Activated CD8-positive, alpha-beta T cell treated with anti-CD3 and anti-CD28 coated beads, Interleukin-2, amount 10 ng/mL, durations not matched to agents 7 days and 5 days (primary cell): ENCODE measurements around the gene NETO2. TPM values are rescaled to one million over a fixed set of nuclear protein-coding genes. Genes with fewer than 3 reads are reported as not detected.

Experiments used
- ATAC-seq: fragments of 150-1000 bp; cut with Tn5 transposase; one replicate; pipeline ENCODE4 v1.10.0; 2021; ENCODE audit warnings: moderate library complexity
- CTCF ChIA-PET: fragments of 350-600 bp; sonication (Branson Sonifier 250); formaldehyde crosslinking; loops from one replicate; lab custom pipeline; 2021; ENCODE audit warnings: antibody characterized with exemption; lab: Charles Lee
- POLR2A ChIA-PET: fragments of 350-600 bp; sonication (Branson Sonifier 250); formaldehyde crosslinking; loops from one replicate; lab custom pipeline; 2021; ENCODE audit warnings: antibody characterized with exemption; lab: Charles Lee
- DNase-seq: peaks from one replicate; pipeline ENCODE4 v3.0.0-alpha.2; 2020
- H3K27ac Mint-ChIP-seq: one replicate; pipeline ENCODE4 v1.8.0; 2021; ENCODE audit warnings: mild to moderate bottlenecking, mixed read lengths
- H3K27me3 Mint-ChIP-seq: one replicate; pipeline ENCODE4 v1.8.0; 2021; ENCODE audit warnings: low read depth, mixed read lengths
- H3K36me3 Mint-ChIP-seq: one replicate; pipeline ENCODE4 v1.8.0; 2021; ENCODE audit warnings: low read depth, mixed read lengths
- H3K4me1 Mint-ChIP-seq: one replicate; pipeline ENCODE4 v1.8.0; 2021; ENCODE audit warnings: low read depth, mixed read lengths
- H3K4me3 Mint-ChIP-seq: one replicate; pipeline ENCODE4 v1.8.0; 2021; ENCODE audit warnings: mild to moderate bottlenecking, mixed read lengths
- H3K9me3 Mint-ChIP-seq: one replicate; pipeline ENCODE4 v1.8.0; 2022; ENCODE audit warnings: mixed read lengths; ENCODE audit not compliant: insufficient read depth
- total RNA-seq, 2 experiments: library from RNA; stranded (reverse); gene quantifications; one replicate each; pipeline ENCODE4 v1.2.3, GENCODE V29; 2021

Gene NETO2
- total RNA-seq, 2 experiments from 2014 or later: 3.4 to 4.1 TPM

DNA sequence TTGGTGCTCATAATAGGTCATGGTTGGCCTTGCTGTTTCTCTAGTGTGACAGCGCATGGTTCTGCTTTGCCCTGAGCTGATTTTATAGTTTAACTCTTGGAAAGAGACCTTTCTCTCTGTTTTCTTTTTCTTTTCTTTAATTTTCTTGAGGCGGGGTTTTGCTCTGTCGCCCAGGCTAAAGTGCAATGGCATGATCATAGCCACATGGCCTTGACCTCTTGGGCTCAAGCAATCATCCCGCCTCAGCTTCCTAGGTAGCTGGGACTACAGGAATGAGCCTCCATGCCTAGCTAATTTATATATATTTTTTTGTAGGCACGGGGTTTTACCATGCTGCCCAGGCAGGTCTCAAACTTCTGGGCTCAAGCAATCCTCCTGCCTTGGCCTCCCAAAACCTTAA, 89.8 kb downstream of the NETO2 start:
- CTCF ChIA-PET: no interaction called here
- no peak for ATAC-seq
- Mint-ChIP-seq H3K27ac (no peak overlapping the region), H3K4me1 (no peaks in the 10 kb centered on the region), H3K27me3 (peaks cover 2% of the 10 kb centered on the region), H3K9me3 (no peaks in the 10 kb centered on the region), H3K4me3 (no peak overlapping the region), H3K36me3 (no peaks in the 10 kb centered on the region)
- POLR2A ChIA-PET: no interaction called here
- no peak for DNase-seq

DNA sequence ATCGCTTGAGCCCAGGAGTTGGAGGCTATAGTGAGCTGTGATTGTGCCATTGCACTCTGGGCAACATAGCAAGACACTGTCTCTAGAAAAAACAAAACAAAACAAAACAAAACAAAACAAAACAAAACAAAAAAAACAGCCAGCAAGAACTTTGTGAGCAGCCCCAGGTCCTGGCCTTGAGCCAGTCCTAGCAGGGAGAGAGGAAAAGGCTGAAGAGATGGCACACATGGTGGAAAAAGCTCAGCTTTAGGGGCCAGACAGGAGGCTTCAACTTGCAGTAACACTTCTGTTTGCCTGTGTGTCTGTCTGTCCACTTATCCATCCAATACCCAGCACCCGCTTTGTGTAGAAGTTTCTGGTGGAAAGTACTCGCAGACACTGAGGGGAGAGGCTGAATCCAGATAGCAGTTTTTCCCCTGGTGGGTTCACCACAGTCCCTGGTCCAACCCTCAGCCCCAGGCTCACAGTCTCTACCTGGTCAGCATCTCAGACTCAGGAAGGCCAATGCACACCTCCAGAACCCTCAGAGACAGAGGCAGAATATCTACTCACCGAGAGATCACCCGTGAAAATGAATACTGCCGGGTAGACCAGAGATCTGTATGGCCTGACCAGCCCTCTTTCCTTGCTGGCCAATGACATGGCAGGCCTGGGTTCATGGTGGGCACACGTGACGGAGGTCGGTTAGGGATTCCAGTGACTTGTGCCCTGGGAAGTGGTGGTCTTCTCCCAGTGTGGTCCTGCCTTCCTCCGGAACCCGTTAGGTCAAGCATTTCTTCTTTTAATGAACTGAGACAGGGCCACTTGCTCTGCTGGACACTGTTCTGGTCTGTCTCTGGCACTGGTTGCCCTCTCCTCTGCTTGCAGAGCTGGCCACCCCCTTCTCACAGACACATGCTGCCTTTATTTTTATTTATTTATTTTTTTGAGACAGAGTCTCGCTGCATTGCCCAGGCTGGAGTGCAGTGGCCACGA, 90.8 kb downstream of the NETO2 start:
- Mint-ChIP-seq H3K27ac (no peak overlapping the region), H3K36me3 (no peaks in the 10 kb centered on the region), H3K9me3 (no peaks in the 10 kb centered on the region), H3K4me1 (no peaks in the 10 kb centered on the region), H3K4me3 (no peak overlapping the region), H3K27me3 (peaks cover 2% of the 10 kb centered on the region)
- CTCF ChIA-PET: no interaction called here
- POLR2A ChIA-PET: no interaction called here
- DNase-seq (no peak), ATAC-seq (no peak)

DNA sequence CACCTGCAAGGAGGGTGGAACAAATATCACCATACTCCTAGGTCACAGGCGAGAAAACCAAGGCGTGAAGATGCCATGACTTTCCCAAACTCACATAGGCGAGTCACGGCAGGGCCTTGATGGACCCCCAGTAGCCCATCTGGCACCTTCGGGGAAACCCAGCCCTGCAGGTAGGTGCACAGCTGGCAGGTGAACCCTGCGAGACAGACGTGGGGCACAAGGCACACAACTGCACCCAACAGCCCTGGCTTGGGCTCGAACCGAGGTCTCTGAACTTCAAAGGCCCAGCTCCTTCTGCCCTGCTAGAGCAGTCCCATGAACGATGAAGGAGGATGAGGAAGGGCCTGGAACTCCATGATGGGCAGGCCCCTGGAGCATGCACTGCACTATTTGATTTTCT, 92.7 kb downstream of the NETO2 start:
- H3K27ac Mint-ChIP-seq: no peak overlapping the region
- no peak for ATAC-seq
- no peaks in the 10 kb centered on the region for H3K9me3 Mint-ChIP-seq
- ChIA-PET POLR2A (no interaction called here), CTCF (no interaction called here)
- no peaks in the 10 kb centered on the region for H3K36me3 Mint-ChIP-seq
- no peak overlapping the region for H3K4me3 Mint-ChIP-seq
- no peak for DNase-seq
- H3K4me1 Mint-ChIP-seq: peaks cover 3% of the 10 kb centered on the region
- peaks cover 2% of the 10 kb centered on the region for H3K27me3 Mint-ChIP-seq

DNA sequence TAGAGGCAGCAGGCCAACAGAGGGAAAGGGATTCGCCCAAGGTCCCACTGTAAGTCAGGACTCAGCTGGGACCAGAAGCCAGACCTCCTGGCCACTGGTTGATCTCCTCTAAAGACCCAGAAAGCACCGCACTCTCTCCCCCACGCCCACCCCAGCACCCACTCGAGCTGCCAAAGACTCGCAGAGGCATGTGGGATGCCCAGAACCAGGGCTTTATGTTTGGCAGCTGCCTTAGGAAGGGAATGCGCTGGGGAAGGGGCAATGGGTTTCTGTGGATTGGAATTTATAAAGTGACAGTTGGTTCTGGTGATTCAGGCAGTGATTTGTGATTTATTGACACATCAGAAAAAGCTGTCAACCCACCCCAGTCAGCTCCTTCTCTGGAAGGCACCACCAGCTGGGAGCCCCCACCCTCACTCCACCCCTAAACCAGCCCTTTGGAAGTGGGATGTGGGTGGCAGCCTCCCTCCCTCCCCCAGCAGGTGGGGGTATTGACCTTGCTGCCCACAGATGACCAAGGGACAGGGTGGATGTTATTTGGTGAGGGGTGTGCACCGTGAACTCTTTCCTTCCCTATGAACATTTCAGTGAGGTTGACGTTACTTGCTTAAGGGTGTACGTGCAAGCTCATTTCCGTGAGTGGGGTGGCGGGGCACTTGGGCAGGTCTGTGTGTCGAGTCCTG, 93.7 kb downstream of the NETO2 start:
- H3K27me3 Mint-ChIP-seq: peaks cover 2% of the 10 kb centered on the region
- no peaks in the 10 kb centered on the region for H3K36me3 Mint-ChIP-seq
- H3K9me3 Mint-ChIP-seq: no peaks in the 10 kb centered on the region
- H3K4me3 Mint-ChIP-seq: no peak overlapping the region
- ATAC-seq: no peak
- CTCF ChIA-PET: interaction anchor here (0.9 kb wide), 1 partner anchor 12 kb away, joined by 3 read pairs; no protein-coding TSS in a partner anchor
- POLR2A ChIA-PET: no interaction called here
- DNase-seq: no peak
- peaks cover 13% of the 10 kb centered on the region for H3K4me1 Mint-ChIP-seq
- no peak overlapping the region for H3K27ac Mint-ChIP-seq

DNA sequence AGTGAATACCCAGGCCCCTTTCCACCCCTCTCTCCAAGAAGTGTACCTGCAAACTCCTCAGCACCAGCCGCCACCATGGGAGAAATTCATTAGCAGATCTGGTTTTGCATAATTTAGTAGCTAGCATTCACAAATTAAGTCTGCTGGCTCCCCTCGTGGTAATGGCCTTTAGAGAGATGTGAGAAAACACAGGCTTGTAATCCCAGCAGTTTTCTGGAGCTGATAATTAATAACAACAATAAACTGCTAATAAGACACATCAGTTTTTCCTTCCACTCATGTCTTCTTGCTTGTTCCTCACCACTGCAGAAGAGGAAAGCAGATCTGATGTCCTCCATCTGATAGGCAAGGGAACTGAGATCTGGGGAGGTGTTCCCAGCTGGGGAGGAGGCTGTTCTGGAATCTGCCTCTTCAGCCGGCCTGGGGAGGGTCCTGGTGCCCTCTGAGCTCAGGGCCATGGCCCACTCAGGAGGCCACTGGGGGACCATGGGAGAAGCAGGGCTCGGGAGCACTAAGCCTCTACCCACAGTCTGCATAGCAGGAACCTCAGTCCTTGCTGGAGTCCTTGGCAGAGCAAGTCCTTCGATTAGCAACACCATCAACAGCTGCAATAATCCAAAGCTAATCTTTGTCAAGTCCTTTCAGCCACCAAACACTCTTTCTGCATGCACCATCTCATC, 96.1 kb downstream of the NETO2 start:
- peaks cover 2% of the 10 kb centered on the region for H3K27me3 Mint-ChIP-seq
- CTCF ChIA-PET: interaction anchor here (1.2 to 2.0 kb wide), 2 partner anchors 10 to 94 kb away, joined by 5 to 12 read pairs; no protein-coding TSS in a partner anchor
- POLR2A ChIA-PET: interaction anchor here (1.3 kb wide), 1 partner anchor 10 kb away, joined by 4 read pairs; no protein-coding TSS in a partner anchor
- H3K4me1 Mint-ChIP-seq: peaks cover 19% of the 10 kb centered on the region
- H3K36me3 Mint-ChIP-seq: no peaks in the 10 kb centered on the region
- H3K9me3 Mint-ChIP-seq: no peaks in the 10 kb centered on the region
- no peak overlapping the region for H3K4me3 Mint-ChIP-seq
- no peak overlapping the region for H3K27ac Mint-ChIP-seq
- ATAC-seq (no peak), DNase-seq (no peak)

DNA sequence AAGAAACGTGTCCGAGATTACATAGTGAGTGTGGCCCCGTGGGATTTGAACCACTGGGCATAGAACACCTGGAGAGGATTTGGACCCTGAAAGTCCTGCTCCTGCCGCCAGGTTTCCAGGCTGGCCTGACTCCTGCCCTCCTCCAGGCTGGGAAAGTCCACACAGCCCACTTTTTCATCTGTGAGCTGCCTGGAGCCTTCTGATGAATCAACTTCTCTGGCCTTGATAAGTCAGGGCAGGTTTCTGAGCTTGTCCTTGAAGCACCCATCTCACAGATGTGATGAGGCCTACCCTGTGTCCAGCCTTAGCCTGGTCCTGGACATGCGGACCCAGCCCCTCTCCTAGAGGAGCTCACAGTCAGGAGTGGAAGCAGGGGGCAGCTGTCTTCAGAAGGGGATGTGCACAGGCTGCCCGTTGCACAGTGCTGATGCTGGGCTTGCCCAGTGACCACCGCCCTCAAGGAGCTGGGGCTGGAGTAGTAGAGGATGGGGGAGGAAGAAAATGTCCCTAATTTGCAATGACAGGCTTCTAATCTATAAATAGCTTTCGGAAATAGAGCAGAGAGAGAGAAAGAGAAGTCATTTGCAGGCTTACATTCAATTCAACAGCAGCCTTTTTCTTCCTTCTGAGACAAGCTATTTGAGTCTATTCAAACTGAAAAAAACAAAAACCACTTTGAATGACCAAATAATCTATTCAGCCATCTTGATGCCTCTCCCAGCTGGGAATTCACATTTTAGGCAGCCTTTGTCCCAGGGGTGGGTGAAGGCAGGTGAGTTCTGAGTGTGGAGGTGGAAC, 96.8 kb downstream of the NETO2 start:
- Mint-ChIP-seq H3K27me3 (peaks cover 2% of the 10 kb centered on the region), H3K4me3 (no peak overlapping the region), H3K36me3 (no peaks in the 10 kb centered on the region), H3K27ac (no peak overlapping the region), H3K4me1 (peaks cover 20% of the 10 kb centered on the region), H3K9me3 (no peaks in the 10 kb centered on the region)
- ATAC-seq: no peak
- no peak for DNase-seq
- ChIA-PET CTCF (interaction anchor here (1.2 to 2.0 kb wide), 2 partner anchors 9 to 95 kb away, joined by 5 to 12 read pairs; no protein-coding TSS in a partner anchor), POLR2A (no interaction called here)

DNA sequence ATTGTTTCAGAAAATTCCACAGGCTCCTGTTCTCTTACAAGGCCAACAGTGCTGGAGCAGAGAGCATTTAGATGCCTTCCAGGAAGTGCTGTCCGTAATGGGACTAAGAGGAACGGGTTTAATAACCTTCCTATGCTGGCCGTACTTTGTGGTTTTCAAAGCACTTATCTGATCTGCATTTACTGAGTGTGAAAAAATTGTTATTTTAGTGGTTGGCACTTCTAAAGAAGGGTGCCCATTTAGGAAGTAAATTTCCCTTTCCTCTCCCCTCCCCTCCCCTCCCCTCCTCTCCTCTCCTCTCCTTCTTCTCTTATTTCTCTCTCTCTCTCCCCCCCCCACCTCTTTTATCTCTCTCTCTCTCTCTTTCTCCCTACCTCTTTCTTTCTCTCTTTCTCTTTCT, 98.3 kb downstream of the NETO2 start:
- peaks cover 2% of the 10 kb centered on the region for H3K27me3 Mint-ChIP-seq
- ATAC-seq (no peak), DNase-seq (no peak)
- peaks cover 20% of the 10 kb centered on the region for H3K4me1 Mint-ChIP-seq
- H3K9me3 Mint-ChIP-seq: no peaks in the 10 kb centered on the region
- ChIA-PET CTCF (interaction anchor here (0.6 kb wide), 1 partner anchor 96 kb away, joined by 3 read pairs; no protein-coding TSS in a partner anchor), POLR2A (no interaction called here)
- H3K36me3 Mint-ChIP-seq: no peaks in the 10 kb centered on the region
- H3K4me3 Mint-ChIP-seq: no peak overlapping the region
- H3K27ac Mint-ChIP-seq: no peak overlapping the region

DNA sequence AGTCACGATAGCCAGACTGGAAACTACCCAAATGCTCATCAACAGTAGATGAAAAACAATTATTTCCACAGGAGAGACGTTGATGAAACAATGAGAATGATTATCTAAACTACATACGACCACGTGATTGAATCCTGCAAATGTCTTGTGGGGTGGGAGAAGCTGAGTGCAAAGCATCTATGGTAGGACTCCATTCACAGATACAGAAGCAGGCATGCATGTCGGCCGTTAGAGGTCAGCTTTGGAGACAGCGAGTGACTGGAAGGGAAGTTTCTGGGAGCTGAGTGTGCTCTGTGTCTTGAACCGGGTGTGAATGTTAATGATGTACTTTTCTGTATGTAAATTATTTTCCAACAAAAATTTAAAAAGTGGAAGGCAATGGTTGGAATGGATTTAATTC, 98.7 kb downstream of the NETO2 start:
- H3K27me3 Mint-ChIP-seq: no peaks in the 10 kb centered on the region
- H3K4me1 Mint-ChIP-seq: peaks cover 20% of the 10 kb centered on the region
- H3K9me3 Mint-ChIP-seq: no peaks in the 10 kb centered on the region
- ChIA-PET CTCF (interaction anchor here (2.6 kb wide), 1 partner anchor 97 kb away, joined by 9 read pairs; no protein-coding TSS in a partner anchor), POLR2A (no interaction called here)
- DNase-seq: no peak
- no peak overlapping the region for H3K4me3 Mint-ChIP-seq
- no peak for ATAC-seq
- no peak overlapping the region for H3K27ac Mint-ChIP-seq
- H3K36me3 Mint-ChIP-seq: no peaks in the 10 kb centered on the region

DNA sequence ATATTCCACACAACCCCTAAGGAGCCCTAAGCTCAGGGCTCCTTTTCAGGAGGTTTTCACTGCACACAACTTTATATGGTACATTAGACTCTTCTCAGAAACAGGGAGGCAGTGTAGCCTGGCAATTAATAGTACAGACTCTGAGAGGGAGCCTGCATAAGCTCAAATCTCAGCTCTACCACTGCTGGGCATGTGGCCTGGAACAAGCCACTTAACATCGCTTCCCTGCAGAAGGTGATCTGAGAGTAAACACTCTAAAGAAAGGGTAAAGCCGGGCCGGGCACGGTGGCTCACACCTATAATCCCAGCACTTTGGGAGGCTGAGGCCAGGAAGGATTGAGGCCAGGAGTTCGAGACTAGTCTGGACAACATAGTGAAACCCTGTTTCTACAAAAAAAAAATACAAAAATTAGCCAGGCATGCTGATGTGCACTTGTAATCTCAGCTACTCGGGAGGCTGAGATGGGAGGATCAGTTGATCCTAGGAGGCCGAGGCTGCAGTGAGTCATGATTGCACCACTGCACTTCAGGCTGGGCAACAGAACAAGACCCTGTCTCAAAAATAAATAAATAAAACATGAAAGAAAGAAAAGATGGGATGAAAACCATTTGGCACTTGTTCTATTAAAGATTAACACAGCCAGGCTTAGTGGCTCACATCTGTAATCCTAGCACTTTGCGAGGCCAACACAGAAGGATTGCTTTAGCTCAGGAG, 99.6 kb downstream of the NETO2 start:
- CTCF ChIA-PET: interaction anchor here (2.6 kb wide), 1 partner anchor 98 kb away, joined by 9 read pairs; no protein-coding TSS in a partner anchor
- peaks cover 2% of the 10 kb centered on the region for H3K27me3 Mint-ChIP-seq
- no peaks in the 10 kb centered on the region for H3K9me3 Mint-ChIP-seq
- H3K4me3 Mint-ChIP-seq: no peak overlapping the region
- H3K36me3 Mint-ChIP-seq: no peaks in the 10 kb centered on the region
- H3K27ac Mint-ChIP-seq: no peak overlapping the region
- DNase-seq (no peak), ATAC-seq (no peak)
- POLR2A ChIA-PET: no interaction called here
- H3K4me1 Mint-ChIP-seq: peaks cover 20% of the 10 kb centered on the region

DNA sequence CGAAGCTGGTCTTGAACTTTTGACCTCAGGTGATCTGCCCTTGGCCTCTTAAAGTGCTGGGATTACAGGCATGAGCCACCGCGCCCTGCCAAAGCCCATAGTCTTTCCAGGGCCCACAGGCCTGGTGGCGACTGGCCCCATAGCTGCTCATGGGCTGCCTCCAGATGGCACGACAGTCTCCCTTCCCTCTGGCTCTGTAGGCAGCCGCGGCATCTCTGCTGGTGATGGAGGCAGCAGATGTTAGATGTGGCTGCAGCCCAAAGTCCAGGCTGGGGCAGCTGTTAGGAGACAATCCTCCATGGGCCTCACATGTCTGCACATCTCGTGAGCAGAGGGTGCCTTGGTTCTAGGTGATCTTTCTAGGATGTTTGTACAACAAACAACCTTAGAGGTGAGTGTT, 100.5 kb downstream of the NETO2 start:
- Mint-ChIP-seq H3K36me3 (no peaks in the 10 kb centered on the region), H3K4me1 (peaks cover 21% of the 10 kb centered on the region), H3K27ac (no peak overlapping the region), H3K9me3 (no peaks in the 10 kb centered on the region), H3K27me3 (peaks cover 4% of the 10 kb centered on the region), H3K4me3 (no peak overlapping the region)
- CTCF ChIA-PET: interaction anchor here (2.6 kb wide), 1 partner anchor 99 kb away, joined by 9 read pairs; no protein-coding TSS in a partner anchor
- DNase-seq (no peak), ATAC-seq (no peak)
- POLR2A ChIA-PET: no interaction called here
